Sigmoid colon (tissue), 7 donors: ENCODE data around the gene MAML3. TPM values are rescaled to one million over a fixed set of nuclear protein-coding genes. Genes with fewer than 3 reads are reported as not detected.

Experiments used
- DNase-seq: peaks from one replicate; pipeline ENCODE4 v3.0.0-alpha.2; 2019
- H3K27ac ChIP-seq, 4 donors: fragments of 200-600 bp; sonication (generic); one replicate each; pipeline ENCODE4 v1.5.1; 2016 to 2019; ENCODE audit warnings: mild to moderate bottlenecking in 1 of 4
- H3K27me3 ChIP-seq, 3 donors: fragments of 200-600 bp; sonication (generic); one replicate each; pipeline ENCODE4 v1.5.1; 2019; ENCODE audit warnings: mild to moderate bottlenecking in 1 of 3
- H3K36me3 ChIP-seq, 4 donors: fragments of 200-600 bp; sonication (generic); one replicate each; pipeline ENCODE4 v1.5.1; 2016 to 2019
- H3K4me1 ChIP-seq, 4 donors: fragments of 200-600 bp; sonication (generic); one replicate each; pipeline ENCODE4 v1.5.1; 2017 to 2019
- H3K4me3 ChIP-seq, 4 donors: fragments of 200-600 bp; sonication (generic); one replicate each; pipeline ENCODE4 v1.5.1; 2017 to 2019; ENCODE audit warnings: mild to moderate bottlenecking in 2 of 4, moderate library complexity in 1 of 4
- H3K9me3 ChIP-seq, 4 donors: fragments of 200-600 bp in 3 of 4; sonication (generic) in 3 of 4; one replicate each; pipeline versions ENCODE4 v1.5.1 to v1.6.1; 2013 to 2019
- CTCF ChIP-seq, 4 experiments: fragments of 450-650 bp in 3 of 4; fragments of 200-600 bp in 1 of 4; IDR thresholded peaks; one replicate each; pipeline ENCODE4 v1.5.1; 2016 to 2019; ENCODE audit warnings: antibody characterized with exemption in 4 of 4, mild to moderate bottlenecking in 3 of 4, moderate library complexity in 2 of 4
- EP300 ChIP-seq, 4 donors: sonication (generic); formaldehyde crosslinking; IDR thresholded peaks; one replicate each; pipeline ENCODE4 v1.6.1; 2017; ENCODE audit warnings: antibody characterized with exemption in 4 of 4
- POLR2A ChIP-seq, 2 donors: fragments of 450-650 bp; IDR thresholded peaks; one replicate each; pipeline ENCODE4 v1.6.1; 2016; ENCODE audit warnings: antibody characterized with exemption in 2 of 2, mild to moderate bottlenecking in 2 of 2, moderate library complexity in 2 of 2
- POLR2AphosphoS5 ChIP-seq, 4 donors: sonication (generic); formaldehyde crosslinking; IDR thresholded peaks; one replicate each; pipeline ENCODE4 v1.6.1; 2017; ENCODE audit warnings: antibody characterized with exemption in 4 of 4
- WGBS, 2 donors: extraction: QIAGEN DNeasy Blood & Tissue Kit; methylation state at CpG; one replicate each; pipeline ENCODE4 v1.1.7; 2013; 5-methylcytosine and 5-hydroxymethylcytosine counted together
- intact Hi-C: fragments of 100-400 bp; cut with DNase I; formaldehyde crosslinking; loops from one replicate; pipeline ENCODE4 v1.15.1; 2023
- polyA plus RNA-seq, 3 donors: library from polyadenylated mRNA; stranded (reverse); fragments of 200-250 nt; gene quantifications; one replicate each; pipeline ENCODE4 v1.2.3, GENCODE V29; 2013
- total RNA-seq, 4 donors: library from RNA; depleted of rRNA; stranded (reverse); fragments of >200 nt; gene quantifications; one replicate each; pipeline ENCODE4 v1.1.0, GENCODE V29; 2016
- donor health status: healthy with polysubstance abuse.
- donor health status: Bipolar disorder and iron deficiency.
- donor health status: healthy.

The MAML3 gene
- total and polyA plus RNA-seq, 7 donors: 3.5 to 16.3 (median 5.4) TPM

GRCh38 chr4:139767585-139767984, 386.4 kb downstream of the MAML3 start:
- no peaks in the 10 kb centered on the region for H3K36me3 ChIP-seq
- H3K4me1 ChIP-seq: peaks cover 0 to 19% (median 18%) of the 10 kb centered on the region in 4 donors
- intact Hi-C loops: no loop called here
- H3K4me3 ChIP-seq: no peak overlapping the region
- H3K27me3 ChIP-seq: no peaks in the 10 kb centered on the region
- TF ChIP-seq CTCF (IDR thresholded peaks at IDR 0.05) (no peak), EP300 (IDR thresholded peaks at IDR 0.05) (no peak), POLR2A (IDR thresholded peaks at IDR 0.05) (no peak), POLR2AphosphoS5 (IDR thresholded peaks at IDR 0.05) (no peak)
- H3K9me3 ChIP-seq: no peaks in the 10 kb centered on the region
- DNase-seq: no peak
- H3K27ac ChIP-seq: no peak overlapping the region

- Histone ChIP-seq H3K9me3 (no peaks in the 10 kb centered on the region), H3K27me3 (no peaks in the 10 kb centered on the region), H3K36me3 (no peaks in the 10 kb centered on the region), H3K27ac (no peak overlapping the region), H3K4me1 (peaks cover 0 to 23% (median 22%) of the 10 kb centered on the region in 4 donors), H3K4me3 (no peak overlapping the region)
- TF ChIP-seq CTCF (IDR thresholded peaks at IDR 0.05): no peak
- no peak for TF ChIP-seq POLR2A (IDR thresholded peaks at IDR 0.05)
- TF ChIP-seq EP300 (IDR thresholded peaks at IDR 0.05): no peak
- TF ChIP-seq POLR2AphosphoS5 (IDR thresholded peaks at IDR 0.05): no peak
- no peak for DNase-seq
- intact Hi-C loops: no loop called here
- WGBS, 2 donors: 83 to 94% methylated on average over 6 of the region's 6 CpGs
Measured at GRCh38 chr4:139767168-139767567, 386.8 kb downstream of the MAML3 start.

- DNase-seq: no peak
- WGBS, 2 donors: 79 to 83% methylated on average over 9 of the region's 9 CpGs
- intact Hi-C loops: no loop called here
Measured at GRCh38 chr4:139764686-139765310, 389.2 kb downstream of the MAML3 start.

GRCh38 chr4:139764182-139764581, 389.8 kb downstream of the MAML3 start:
- Histone ChIP-seq H3K4me1 (peaks cover 0 to 28% (median 27%) of the 10 kb centered on the region in 4 donors), H3K27me3 (no peaks in the 10 kb centered on the region), H3K4me3 (no peak overlapping the region), H3K27ac (peak overlapping the region in 3 of 4 donors; percentile 34 to 66 (median 54)), H3K9me3 (no peaks in the 10 kb centered on the region), H3K36me3 (no peaks in the 10 kb centered on the region)
- no peak for DNase-seq
- intact Hi-C loops: no loop called here
- 22 to 50% methylated on average over 8 of the region's 8 CpGs for WGBS, 2 donors
- TF ChIP-seq EP300 (IDR thresholded peaks at IDR 0.05) (no peak), POLR2A (IDR thresholded peaks at IDR 0.05) (no peak), POLR2AphosphoS5 (IDR thresholded peaks at IDR 0.05) (no peak), CTCF (IDR thresholded peaks at IDR 0.05) (no peak)

More at GRCh38 chr4:139764686-139765310, 389.2 kb downstream of the MAML3 start:
- H3K4me1 ChIP-seq: peaks cover 0 to 28% (median 27%) of the 10 kb centered on the region in 4 donors
- no peak overlapping the region for H3K4me3 ChIP-seq
- no peak for TF ChIP-seq POLR2AphosphoS5 (IDR thresholded peaks at IDR 0.05)
- no peak for TF ChIP-seq CTCF (IDR thresholded peaks at IDR 0.05)
- no peak for TF ChIP-seq POLR2A (IDR thresholded peaks at IDR 0.05)
- no peak for TF ChIP-seq EP300 (IDR thresholded peaks at IDR 0.05)
- no peaks in the 10 kb centered on the region for H3K27me3 ChIP-seq
- no peaks in the 10 kb centered on the region for H3K9me3 ChIP-seq
- no peaks in the 10 kb centered on the region for H3K36me3 ChIP-seq
- peak overlapping the region in 3 of 4 donors; percentile 29 to 66 (median 54) for H3K27ac ChIP-seq

- intact Hi-C loops: no loop called here
- Histone ChIP-seq H3K4me3 (no peak overlapping the region), H3K27me3 (no peaks in the 10 kb centered on the region), H3K27ac (peak overlapping the region; percentile 34 to 66 (median 48)), H3K9me3 (no peaks in the 10 kb centered on the region), H3K4me1 (peaks cover 0 to 28% (median 27%) of the 10 kb centered on the region in 4 donors), H3K36me3 (no peaks in the 10 kb centered on the region)
- TF ChIP-seq EP300 (IDR thresholded peaks at IDR 0.05) (no peak), CTCF (IDR thresholded peaks at IDR 0.05) (no peak), POLR2AphosphoS5 (IDR thresholded peaks at IDR 0.05) (peak in 3 of 4 donors; percentile 7 to 40 (median 16)), POLR2A (IDR thresholded peaks at IDR 0.05) (no peak)
- WGBS, 2 donors: 11 to 19% methylated on average over 2 of the region's 2 CpGs
- no peak for DNase-seq
Measured at GRCh38 chr4:139763672-139764071, 390.3 kb downstream of the MAML3 start.
